NCI-H460 (cell line): Measurements from ENCODE around the gene SPAG9. TPM values are rescaled to one million over a fixed set of nuclear protein-coding genes. Genes with fewer than 3 reads are reported as not detected.
"Not testable (repeated sequence)": the region's sequence is repeated elsewhere in the genome, so short reads cannot be mapped to it uniquely, and the experiment has no call there.

ENCODE experiments used
- DNase-seq: peaks from one replicate; pipeline ENCODE4 v3.0.0-alpha.2; 2016; ENCODE audit warnings: low read depth; ENCODE audit errors: extremely low read depth
- total RNA-seq: library from RNA; depleted of rRNA; stranded (reverse); fragments of >200 nt; shearing (Covaris generic); gene quantifications from 2 replicates; pipeline ENCODE4 v1.2.3, GENCODE V29; 2014

Gene SPAG9
- total RNA-seq, 1 experiment from 2014 or later = 67.8 TPM

- DNase-seq = no peak
These were observed 175.6 kb downstream of the SPAG9 start for GRCh38 chr17:50944902-50945720.

GRCh38 chr17:50944054-50944901 is 176.4 kb downstream of the SPAG9 start:
- DNase-seq = peak; percentile 92

- no peak for DNase-seq
These were observed 177.1 kb downstream of the SPAG9 start for GRCh38 chr17:50943575-50943933.

GRCh38 chr17:50941676-50942048 is 179.0 kb downstream of the SPAG9 start:
- DNase-seq = not testable (repeated sequence)

- no peak for DNase-seq
These were observed 180.6 kb downstream of the SPAG9 start for GRCh38 chr17:50939795-50940684.

- DNase-seq = no peak
These were observed 181.2 kb downstream of the SPAG9 start for GRCh38 chr17:50939542-50939794.

- no peak for DNase-seq
These were observed 181.7 kb downstream of the SPAG9 start for GRCh38 chr17:50938821-50939541.

GRCh38 chr17:50935996-50936266 is 184.7 kb downstream of the SPAG9 start:
- no peak for DNase-seq

GRCh38 chr17:50935221-50935995 is 185.3 kb downstream of the SPAG9 start:
- DNase-seq = peak; percentile 98

- DNase-seq = no peak
These were observed 185.9 kb downstream of the SPAG9 start for GRCh38 chr17:50934672-50935220.

GRCh38 chr17:50934161-50934560 is 186.5 kb downstream of the SPAG9 start:
- DNase-seq = no peak

GRCh38 chr17:50931144-50931908 is 189.3 kb downstream of the SPAG9 start:
- peak; percentile 69 for DNase-seq

GRCh38 chr17:50928646-50929045 is 192.0 kb downstream of the SPAG9 start:
- DNase-seq = no peak

GRCh38 chr17:50927287-50927686 is 193.4 kb downstream of the SPAG9 start:
- DNase-seq = no peak

GRCh38 chr17:50926523-50926922 is 194.1 kb downstream of the SPAG9 start:
- DNase-seq = no peak

GRCh38 chr17:50925296-50925891 is 195.3 kb downstream of the SPAG9 start:
- no peak for DNase-seq

- DNase-seq = no peak
These were observed 195.9 kb downstream of the SPAG9 start for GRCh38 chr17:50924800-50925199.

- no peak for DNase-seq
These were observed 196.4 kb downstream of the SPAG9 start for GRCh38 chr17:50924300-50924699.

GRCh38 chr17:50923611-50924010 is 197.1 kb downstream of the SPAG9 start:
- no peak for DNase-seq
